GM23338 (cell line): Measurements from ENCODE around the gene RABL6. TPM values are rescaled to one million over a fixed set of nuclear protein-coding genes. Genes with fewer than 3 reads are reported as not detected.
"Not testable (repeated sequence)": the region's sequence is repeated elsewhere in the genome, so short reads cannot be mapped to it uniquely, and the experiment has no call there.

Source experiments
- ATAC-seq: fragments of 200-7000 bp; cut with Tn5 transposase; 3 replicates; pipeline ENCODE4 v1.9.1; 2020
- DNase-seq: peaks from one replicate; pipeline ENCODE4 v3.0.0-alpha.2; 2015; ENCODE audit warnings: low spot score
- H2AFZ ChIP-seq: fragments of 200-600 bp; sonication (generic); 2 replicates; pipeline ENCODE4 v1.8.0; 2016; ENCODE audit warnings: antibody characterized with exemption, mild to moderate bottlenecking, moderate library complexity
- H3F3A ChIP-seq: fragments of 200-600 bp; sonication (generic); replicated peaks from 2 replicates; pipeline ENCODE4 v1.8.0; 2017; ENCODE audit warnings: antibody characterized with exemption, mixed run types, low read depth
- H3K27ac ChIP-seq: fragments of 200-600 bp; sonication (generic); 2 replicates; pipeline ENCODE4 v1.6.1; 2016; ENCODE audit warnings: low read depth
- H3K27me3 ChIP-seq: fragments of 200-600 bp; sonication (generic); 2 replicates; pipeline ENCODE4 v1.8.0; 2016; ENCODE audit warnings: mild to moderate bottlenecking, mixed run types, moderate library complexity; ENCODE audit not compliant: insufficient read depth
- H3K36me3 ChIP-seq: fragments of 200-600 bp; sonication (generic); 2 replicates; pipeline ENCODE4 v1.8.0; 2016; ENCODE audit warnings: mild to moderate bottlenecking; ENCODE audit not compliant: insufficient read depth
- H3K4me1 ChIP-seq: fragments of 200-600 bp; sonication (generic); 2 replicates; pipeline ENCODE4 v1.8.0; 2016; ENCODE audit warnings: mild to moderate bottlenecking, moderate library complexity; ENCODE audit not compliant: insufficient read depth
- H3K4me2 ChIP-seq: fragments of 200-600 bp; sonication (generic); 2 replicates; pipeline ENCODE4 v1.7.1; 2017; ENCODE audit warnings: mixed run types
- H3K4me3 ChIP-seq: fragments of 200-600 bp; sonication (generic); 2 replicates; pipeline ENCODE4 v1.6.1; 2016; ENCODE audit warnings: mixed run types
- H3K79me2 ChIP-seq: fragments of 200-600 bp; sonication (generic); replicated peaks from 2 replicates; pipeline ENCODE4 v1.8.0; 2017; ENCODE audit warnings: mild to moderate bottlenecking; ENCODE audit not compliant: insufficient read depth
- H3K9me2 ChIP-seq: fragments of 200-600 bp; sonication (generic); 2 replicates; pipeline ENCODE4 v1.8.0; 2017; ENCODE audit not compliant: insufficient read depth
- H4K20me1 ChIP-seq: fragments of 200-600 bp; sonication (generic); replicated peaks from 2 replicates; pipeline ENCODE4 v1.8.0; 2017; ENCODE audit warnings: mild to moderate bottlenecking; ENCODE audit not compliant: insufficient read depth
- H3K27ac Mint-ChIP-seq: 2 replicates; pipeline ENCODE4 v1.8.0; 2020; ENCODE audit warnings: inconsistent platforms, mild to moderate bottlenecking, moderate library complexity, mixed read lengths
- H3K27me3 Mint-ChIP-seq: 3 replicates; pipeline ENCODE4 v1.8.0; 2022; ENCODE audit warnings: low read depth, mild to moderate bottlenecking, moderate library complexity, mixed read lengths, inconsistent platforms; ENCODE audit not compliant: insufficient read depth, poor library complexity
- H3K36me3 Mint-ChIP-seq: 3 replicates; pipeline ENCODE4 v1.8.0; 2021; ENCODE audit warnings: low read depth, mild to moderate bottlenecking, inconsistent platforms, moderate library complexity, mixed read lengths
- H3K4me1 Mint-ChIP-seq: 3 replicates; pipeline ENCODE4 v1.8.0; 2020; ENCODE audit warnings: mild to moderate bottlenecking, inconsistent platforms, mixed read lengths
- H3K4me3 Mint-ChIP-seq: 3 replicates; pipeline ENCODE4 v1.8.0; 2021; ENCODE audit warnings: moderate library complexity, mild to moderate bottlenecking, inconsistent platforms, mixed read lengths
- H3K9me3 Mint-ChIP-seq: 3 replicates; pipeline ENCODE4 v1.8.0; 2020; ENCODE audit warnings: moderate library complexity, mild to moderate bottlenecking, inconsistent platforms, mixed read lengths
- CREB1 ChIP-seq: fragments of 250-450 bp; sonication (Bioruptor Pico); IDR thresholded peaks from 2 replicates; pipeline ENCODE4 v1.5.0; 2020; ENCODE audit warnings: low read depth, mild to moderate bottlenecking, moderate library complexity
- ETS1 ChIP-seq: IDR thresholded peaks from 2 replicates; pipeline ENCODE4 v1.6.1; 2016; ENCODE audit warnings: antibody characterized with exemption
- EZH2 ChIP-seq: fragments of 200-600 bp; sonication (generic); IDR thresholded peaks from one replicate; pipeline ENCODE4 v1.8.0; 2017; ENCODE audit warnings: antibody characterized with exemption, mild to moderate bottlenecking, low read depth; ENCODE audit not compliant: unreplicated experiment
- EZH2phosphoT487 ChIP-seq: fragments of 200-600 bp; sonication (generic); IDR thresholded peaks from one replicate; pipeline ENCODE4 v1.8.1; 2018; ENCODE audit warnings: antibody characterized with exemption; ENCODE audit not compliant: unreplicated experiment
- JUNB ChIP-seq: IDR thresholded peaks from one replicate; pipeline ENCODE4 v1.6.1; 2016; ENCODE audit warnings: antibody characterized with exemption; ENCODE audit not compliant: unreplicated experiment
- NANOG ChIP-seq: IDR thresholded peaks from 2 replicates; pipeline ENCODE4 v1.6.1; 2016; ENCODE audit warnings: antibody characterized with exemption, borderline replicate concordance
- POLR2AphosphoS5 ChIP-seq: IDR thresholded peaks from 2 replicates; pipeline ENCODE4 v1.6.1; 2016; ENCODE audit warnings: antibody characterized with exemption, low read depth
- REST ChIP-seq: IDR thresholded peaks from one replicate; pipeline ENCODE4 v1.6.1; 2018; ENCODE audit warnings: antibody characterized with exemption; ENCODE audit not compliant: unreplicated experiment
- STAT1 ChIP-seq: IDR thresholded peaks from one replicate; pipeline ENCODE4 v1.6.1; 2016; ENCODE audit warnings: antibody characterized with exemption; ENCODE audit not compliant: unreplicated experiment
- ZNF114 ChIP-seq: fragments of 250-450 bp; sonication (Bioruptor Pico); IDR thresholded peaks from 2 replicates; pipeline ENCODE4 v1.5.0; 2020; ENCODE audit warnings: mild to moderate bottlenecking, moderate library complexity
- ZNF331 ChIP-seq: fragments of 250-450 bp; sonication (Bioruptor Pico); IDR thresholded peaks from 2 replicates; pipeline ENCODE4 v1.5.0; 2020; ENCODE audit warnings: low read depth, mild to moderate bottlenecking, moderate library complexity
- ZNF462 ChIP-seq: fragments of 250-450 bp; sonication (Bioruptor Pico); IDR thresholded peaks from 2 replicates; pipeline ENCODE4 v1.5.0; 2020; ENCODE audit warnings: mild to moderate bottlenecking, moderate library complexity
- polyA plus RNA-seq: library from polyadenylated mRNA; unstranded; fragments of >200 nt; fragmentation: Nextera tagmentation; extraction: Ambion mirVana; gene quantifications from 2 replicates; pipeline ENCODE4 v1.2.1, GENCODE V29; 2016
- total RNA-seq: library from RNA; depleted of rRNA; stranded (reverse); fragments of >200 nt; shearing (Covaris generic); gene quantifications from 2 replicates; pipeline ENCODE4 v1.2.3, GENCODE V29; 2014

RABL6 gene
- total and polyA plus RNA-seq, 2 experiments from 2014 or later, result 59.1 to 127 TPM

- not testable (repeated sequence) for H3K4me2 ChIP-seq, H3K27ac Mint-ChIP-seq, H3K4me3 ChIP-seq, H3K4me1 ChIP-seq, H3K27ac ChIP-seq, H3K9me3 Mint-ChIP-seq, H3K4me3 Mint-ChIP-seq, H3K4me1 Mint-ChIP-seq, H3K9me2 ChIP-seq, ATAC-seq, H2AFZ ChIP-seq, H3K27me3 Mint-ChIP-seq, H3K79me2 ChIP-seq, H4K20me1 ChIP-seq, H3K36me3 ChIP-seq, H3F3A ChIP-seq, H3K36me3 Mint-ChIP-seq, DNase-seq, H3K27me3 ChIP-seq
Observed at GRCh38 chr9:136785565-136786355, 22.0 kb upstream of the RABL6 start.

- no peak for DNase-seq
- Mint-ChIP-seq H3K9me3 (no peaks in the 10 kb centered on the region), H3K27me3 (peaks cover 4% of the 10 kb centered on the region), H3K36me3 (no peaks in the 10 kb centered on the region), H3K27ac (no peak overlapping the region), H3K4me3 (no peak overlapping the region), H3K4me1 (peaks cover 6% of the 10 kb centered on the region; the same call in 2 of the 3 replicates)
- H3K79me2 ChIP-seq, result no peaks in the 10 kb centered on the region
- H3K4me2 ChIP-seq, result no peak overlapping the region
- no peak for ATAC-seq
- H3K27me3 ChIP-seq, result no peaks in the 10 kb centered on the region
- H3K36me3 ChIP-seq, result no peaks in the 10 kb centered on the region
- no peak overlapping the region for H3K4me3 ChIP-seq
- H3F3A ChIP-seq, result no peaks in the 10 kb centered on the region
- no peak overlapping the region for H2AFZ ChIP-seq
- no peaks in the 10 kb centered on the region for H3K4me1 ChIP-seq
- no peaks in the 10 kb centered on the region for H4K20me1 ChIP-seq
- no peaks in the 10 kb centered on the region for H3K9me2 ChIP-seq
- H3K27ac ChIP-seq, result no peak overlapping the region
- no peak for TF ChIP-seq CREB1 (CRISPR knock-in tag)
- no peak for TF ChIP-seq REST
- no peak for TF ChIP-seq ZNF462 (CRISPR knock-in tag)
- no peak for TF ChIP-seq EZH2phosphoT487
- no peak for TF ChIP-seq JUNB
- TF ChIP-seq ETS1, result no peak
- TF ChIP-seq EZH2, result no peak
- TF ChIP-seq NANOG, result no peak
- TF ChIP-seq ZNF114 (CRISPR knock-in tag), result no peak
- no peak for TF ChIP-seq STAT1
- TF ChIP-seq ZNF331 (CRISPR knock-in tag), result no peak
- no peak for TF ChIP-seq POLR2AphosphoS5
Observed at GRCh38 chr9:136786451-136786850, 21.3 kb upstream of the RABL6 start.
